Pulmonary artery endothelial cell (primary cell): ENCODE measurements around the gene ZNF569. TPM values are rescaled to one million over a fixed set of nuclear protein-coding genes. Genes with fewer than 3 reads are reported as not detected.
"Not testable (repeated sequence)": the region's sequence is repeated elsewhere in the genome, so short reads cannot be mapped to it uniquely, and the experiment has no call there.

ENCODE experiments used
- DNase-seq: peaks from one replicate; pipeline ENCODE4 v3.0.0-alpha.2; 2011; ENCODE audit warnings: low read depth, low spot score
- total RNA-seq: library from RNA; depleted of rRNA; stranded (reverse); fragments of >200 nt; gene quantifications from 2 replicates; pipeline ENCODE4 v1.2.3, GENCODE V29; 2014

The ZNF569 gene
- total RNA-seq, 1 donor from 2014 or later, result 4.3 TPM

DNA sequence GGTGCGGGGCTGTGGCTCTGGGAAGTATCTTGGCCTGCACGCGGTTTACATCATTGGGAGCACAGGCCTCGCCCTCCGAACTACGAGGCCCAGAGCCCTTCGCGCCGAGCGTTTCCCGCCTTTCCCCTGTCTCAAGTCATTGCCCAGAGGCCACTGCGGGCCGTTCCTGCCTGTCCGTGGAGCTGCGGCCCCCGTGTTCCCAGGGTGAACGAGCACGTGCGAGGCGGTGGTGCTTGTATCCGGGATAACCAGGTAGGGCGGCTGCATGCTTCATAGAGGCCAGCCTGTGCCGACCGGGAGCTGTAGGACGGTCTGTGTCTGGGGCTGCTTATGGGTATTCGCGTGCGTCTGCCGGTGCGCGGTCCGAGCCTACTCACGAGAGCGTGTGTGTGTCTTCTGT lies 63.8 kb downstream of the ZNF569 start:
- DNase-seq, result no peak

DNA sequence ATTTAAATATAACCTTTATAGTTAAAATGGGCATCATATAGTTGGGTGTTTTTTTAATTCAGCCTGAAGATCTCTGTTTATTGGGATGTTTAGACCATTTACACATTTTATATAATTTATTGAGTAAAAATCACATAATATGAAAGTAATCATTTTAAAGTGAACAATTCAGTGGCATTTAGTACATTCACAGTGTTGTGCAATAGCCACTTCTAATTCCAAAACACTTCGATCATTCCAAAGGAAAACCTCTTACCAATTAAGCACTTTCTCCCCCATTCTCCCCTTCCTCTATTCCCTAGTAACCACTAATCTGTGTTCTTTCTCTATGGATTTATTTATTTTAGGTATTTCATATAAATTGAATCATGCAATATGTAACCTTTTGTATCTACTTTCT lies 66.2 kb downstream of the ZNF569 start:
- DNase-seq, result no peak

DNA sequence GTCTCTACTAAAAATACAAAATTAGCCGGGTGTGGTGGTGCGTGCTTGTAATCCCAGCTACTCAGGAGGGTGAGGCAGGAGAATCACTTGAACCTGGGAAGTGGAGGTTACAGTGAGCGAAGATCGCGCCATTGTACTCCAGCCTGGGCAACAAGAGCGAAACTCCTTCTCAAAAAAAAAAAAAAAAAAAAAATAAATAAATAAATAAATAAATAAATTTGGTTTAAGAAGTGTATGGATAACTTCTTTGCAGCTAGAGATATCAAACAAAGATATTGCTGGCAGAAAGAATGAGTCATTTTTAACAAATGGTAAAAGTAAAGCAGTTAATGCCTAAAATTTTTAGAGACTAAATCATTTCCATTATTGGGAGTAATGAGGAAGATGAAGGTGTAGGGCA lies 75.8 kb downstream of the ZNF569 start:
- DNase-seq, result not testable (repeated sequence)

DNA sequence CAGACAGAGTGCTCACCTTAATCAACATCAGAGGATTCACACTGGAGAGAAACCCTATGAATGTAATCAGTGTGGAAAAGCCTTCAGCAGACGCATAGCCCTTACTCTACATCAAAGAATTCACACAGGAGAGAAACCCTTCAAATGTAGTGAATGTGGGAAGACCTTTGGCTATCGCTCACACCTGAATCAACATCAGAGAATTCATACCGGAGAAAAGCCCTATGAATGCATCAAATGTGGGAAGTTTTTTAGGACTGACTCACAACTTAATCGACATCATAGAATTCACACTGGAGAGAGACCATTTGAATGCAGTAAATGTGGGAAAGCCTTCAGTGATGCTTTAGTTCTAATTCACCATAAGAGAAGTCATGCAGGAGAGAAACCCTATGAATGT lies 78.0 kb downstream of the ZNF569 start:
- DNase-seq, result no peak

DNA sequence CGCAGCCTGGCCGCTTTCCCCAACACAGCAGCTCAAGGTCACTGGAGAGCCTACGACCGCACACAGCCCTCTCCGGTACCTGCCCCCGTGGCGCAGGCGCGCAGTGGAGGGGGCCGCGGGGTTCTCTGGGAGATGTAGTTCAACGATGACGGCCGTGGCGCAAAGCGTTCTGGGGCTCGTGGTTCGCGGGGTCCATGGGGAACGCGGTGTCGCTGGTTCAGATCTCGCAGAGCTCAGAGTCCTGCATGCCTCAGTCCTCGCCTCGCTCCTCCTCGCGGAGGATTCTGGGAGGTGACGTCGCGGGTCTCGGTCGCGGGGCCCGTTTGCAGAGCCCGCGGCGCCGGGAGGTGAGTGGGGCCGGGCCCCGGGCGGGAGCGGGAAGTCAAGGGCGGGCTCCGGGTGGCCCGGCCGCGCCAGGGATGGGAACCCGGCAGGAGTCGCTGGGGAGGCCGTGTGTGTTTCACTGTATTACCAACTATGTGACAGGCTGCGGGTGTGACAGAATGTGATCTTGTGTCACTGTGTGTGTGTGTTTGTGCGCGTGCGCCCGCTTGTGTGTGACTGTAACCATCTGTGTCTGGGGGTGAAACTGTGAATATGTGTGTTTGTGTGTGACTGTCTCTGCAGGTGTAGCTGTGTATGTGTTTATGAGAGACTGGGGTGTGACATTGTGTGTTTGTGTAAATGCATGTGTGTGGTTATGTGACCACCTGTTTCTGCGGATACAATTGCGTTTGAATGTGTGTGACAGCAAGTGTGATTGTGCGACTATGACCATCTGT lies 96.2 kb downstream of the ZNF569 start, which contains the start of gene ZNF527:
Gene ZNF527, plus strand, starts transcription at position 220 of the 782 bp plus-strand sequence. CDS start 3,100 bp downstream, outside the sequence.
- peak; percentile 91 for DNase-seq

DNA sequence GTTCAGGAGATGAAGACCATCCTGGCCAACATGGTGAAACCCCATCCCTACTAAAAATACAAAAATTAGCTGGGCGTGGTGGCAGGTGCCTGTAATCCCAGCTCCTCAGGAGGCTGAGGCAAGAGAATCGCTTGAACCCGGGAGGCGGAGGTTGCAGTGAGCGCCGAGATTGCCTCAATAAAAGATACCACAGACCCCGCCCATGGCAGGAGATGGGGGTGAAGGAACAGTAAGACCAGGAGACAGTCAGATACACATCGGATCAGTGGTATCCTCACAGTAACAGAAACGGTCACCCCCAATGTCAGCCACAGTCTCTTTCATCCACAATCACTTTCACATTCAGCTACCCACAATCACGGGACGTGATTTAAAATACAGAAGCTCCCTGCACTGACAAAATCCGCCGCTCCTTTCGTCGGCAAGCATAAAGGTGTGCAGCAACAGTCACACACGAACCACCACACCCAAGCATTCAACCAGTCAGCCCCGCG lies 96.8 kb downstream of the ZNF569 start:
- DNase-seq, result not testable (repeated sequence)

DNA sequence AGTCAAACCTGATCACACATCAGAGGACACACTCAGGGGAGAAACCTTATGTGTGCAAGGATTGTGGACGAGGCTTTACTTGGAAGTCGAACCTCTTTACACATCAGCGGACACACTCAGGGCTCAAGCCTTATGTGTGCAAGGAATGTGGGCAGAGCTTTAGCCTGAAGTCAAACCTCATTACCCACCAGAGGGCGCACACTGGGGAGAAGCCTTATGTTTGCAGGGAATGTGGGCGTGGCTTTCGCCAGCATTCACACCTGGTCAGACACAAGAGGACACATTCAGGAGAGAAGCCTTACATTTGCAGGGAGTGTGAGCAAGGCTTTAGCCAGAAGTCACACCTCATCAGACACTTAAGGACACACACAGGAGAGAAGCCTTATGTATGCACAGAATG lies 104.5 kb downstream of the ZNF569 start:
- no peak for DNase-seq

DNA sequence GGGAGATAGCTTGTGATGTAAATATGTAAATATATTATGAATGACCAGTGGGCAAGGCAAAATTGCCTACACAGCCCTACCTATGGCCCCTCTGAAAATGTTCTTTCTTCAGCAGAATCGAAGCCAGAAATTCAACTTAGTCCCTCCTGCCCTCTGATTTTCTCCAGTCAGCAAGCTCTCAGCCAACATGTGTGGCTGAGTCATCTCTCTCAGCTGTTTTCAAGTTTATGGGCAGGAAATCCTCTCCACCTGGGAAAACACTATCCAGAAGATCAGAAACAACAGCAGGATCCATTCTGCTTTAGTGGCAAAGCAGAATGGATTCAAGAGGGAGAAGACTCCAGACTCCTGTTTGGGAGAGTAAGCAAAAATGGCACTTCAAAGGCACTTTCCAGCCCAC lies 105.2 kb downstream of the ZNF569 start:
- DNase-seq, result peak; percentile 84

Other genes with a start within 250 kb of the ZNF569 start
- gene ZNF383, start 249.2 kb downstream of the ZNF569 start, total RNA-seq, result 3.0 and 6.3 TPM in 2 replicates
- 4.0 and 4.1 TPM in 2 replicates for gene ZNF527, start 96.3 kb downstream of the ZNF569 start, total RNA-seq
- gene ZNF570, start 1.9 kb upstream of the ZNF569 start, total RNA-seq, result 5.9 and 9.6 TPM in 2 replicates
- gene ZNF793, start 39.5 kb upstream of the ZNF569 start, total RNA-seq, result 0.13 and 2.0 TPM in 2 replicates
- gene ZNF571, start 127.3 kb upstream of the ZNF569 start, total RNA-seq, result 1.6 and 2.9 TPM in 2 replicates
- gene ZNF540, start 127.4 kb upstream of the ZNF569 start, total RNA-seq, result 0.13 and 0.42 TPM in 2 replicates
- gene ZFP30, start 188.0 kb upstream of the ZNF569 start, total RNA-seq, result 11.7 and 15.5 TPM in 2 replicates